HepG2 (cell line): ENCODE measurements around the gene NPDC1. TPM values are rescaled to one million over a fixed set of nuclear protein-coding genes. Genes with fewer than 3 reads are reported as not detected.

Experiments used
- ARNTL ChIP-seq: sonication (generic); formaldehyde crosslinking; IDR thresholded peaks from 2 replicates; pipeline ENCODE4 v1.4.0; 2020; ENCODE audit warnings: mild to moderate bottlenecking, missing genetic modification reagents
- CBX1 ChIP-seq: IDR thresholded peaks from one replicate; pipeline ENCODE4 v1.6.1; 2016; ENCODE audit warnings: antibody characterized with exemption, low read depth
- EED ChIP-seq: sonication (generic); formaldehyde crosslinking; IDR thresholded peaks from 2 replicates; pipeline ENCODE4 v1.5.0; 2020; ENCODE audit warnings: mild to moderate bottlenecking, missing genetic modification reagents
- GZF1 ChIP-seq: sonication (generic); formaldehyde crosslinking; IDR thresholded peaks from 2 replicates; pipeline ENCODE4 v1.5.1; 2020; ENCODE audit warnings: mild to moderate bottlenecking, missing genetic modification reagents
- KAT8 ChIP-seq: IDR thresholded peaks from 2 replicates; pipeline ENCODE4 v1.6.1; 2016; ENCODE audit warnings: missing genetic modification reagents, missing compliant biosample characterization
- KDM2A ChIP-seq: sonication (generic); formaldehyde crosslinking; IDR thresholded peaks from 2 replicates; pipeline ENCODE4 v1.4.0; 2020; ENCODE audit warnings: low read depth, missing genetic modification reagents, borderline replicate concordance
- PBX3 ChIP-seq: sonication (generic); formaldehyde crosslinking; IDR thresholded peaks from 2 replicates; pipeline ENCODE4 v1.8.1; 2023; ENCODE audit warnings: missing genetic modification reagents, inconsistent platforms, borderline replicate concordance
- PITX1 ChIP-seq: sonication (generic); formaldehyde crosslinking; IDR thresholded peaks from 2 replicates; pipeline ENCODE4 v1.5.1; 2020; ENCODE audit warnings: mild to moderate bottlenecking, missing genetic modification reagents
- PRDM15 ChIP-seq: sonication (generic); formaldehyde crosslinking; IDR thresholded peaks from 2 replicates; pipeline ENCODE4 v1.4.0; 2020; ENCODE audit warnings: missing genetic modification reagents
- RBAK ChIP-seq: sonication (generic); formaldehyde crosslinking; IDR thresholded peaks from 2 replicates; pipeline ENCODE4 v1.5.1; 2020; ENCODE audit warnings: mild to moderate bottlenecking, missing genetic modification reagents
- RELA ChIP-seq: sonication (generic); formaldehyde crosslinking; IDR thresholded peaks from 2 replicates; pipeline ENCODE4 v1.4.0; 2020; ENCODE audit warnings: missing genetic modification reagents
- TEAD3 ChIP-seq: optimal IDR thresholded peaks from 2 replicates; pipeline ENCODE3; 2016; ENCODE audit warnings: borderline replicate concordance
- ZBTB38 ChIP-seq: sonication (generic); formaldehyde crosslinking; IDR thresholded peaks from 2 replicates; pipeline ENCODE4 v1.5.1; 2020; ENCODE audit warnings: mild to moderate bottlenecking, missing genetic modification reagents
- ZFP1 ChIP-seq: IDR thresholded peaks from 2 replicates; pipeline ENCODE4 v1.6.1; 2016
- ZHX1 ChIP-seq: sonication (generic); formaldehyde crosslinking; IDR thresholded peaks from 2 replicates; pipeline ENCODE4 v1.8.1; 2022; ENCODE audit warnings: low read depth, mild to moderate bottlenecking, missing genetic modification reagents
- ZNF10 ChIP-seq: sonication (generic); formaldehyde crosslinking; IDR thresholded peaks from 2 replicates; pipeline ENCODE4 v1.4.0; 2020; ENCODE audit warnings: mild to moderate bottlenecking, low read depth, missing genetic modification reagents, borderline replicate concordance
- ZNF225 ChIP-seq: sonication (generic); formaldehyde crosslinking; IDR thresholded peaks from 2 replicates; pipeline ENCODE4 v1.4.0; 2020; ENCODE audit warnings: mild to moderate bottlenecking, missing genetic modification reagents
- ZNF777 ChIP-seq: sonication (generic); formaldehyde crosslinking; IDR thresholded peaks from 2 replicates; pipeline ENCODE4 v1.4.0; 2020; ENCODE audit warnings: missing genetic modification reagents
- ZSCAN20 ChIP-seq: sonication (generic); formaldehyde crosslinking; IDR thresholded peaks from 2 replicates; pipeline ENCODE4 v1.4.0; 2020; ENCODE audit warnings: missing genetic modification reagents, mild to moderate bottlenecking, borderline replicate concordance
- ZZZ3 ChIP-seq: sonication (generic); formaldehyde crosslinking; IDR thresholded peaks from 2 replicates; pipeline ENCODE4 v1.4.0; 2020; ENCODE audit warnings: missing genetic modification reagents, mild to moderate bottlenecking, borderline replicate concordance
- polyA plus RNA-seq, 8 experiments: library from polyadenylated mRNA; depleted of rRNA in 3 of 8; stranded (reverse) in 7 of 8; unstranded in 1 of 8; fragments of >200 nt; fragmentation: Illumina TruSeq in 4 of 8; extraction: Trizol in 4 of 8; gene quantifications; 2 replicates each; pipeline versions ENCODE4 v1.2.1 to v1.2.3, GENCODE V29; 2011 to 2016; ENCODE audit warnings: low read depth in 4 of 8, missing spikeins in 1 of 8, mixed read lengths in 1 of 8; ENCODE audit not compliant: insufficient read depth in 1 of 8
- total RNA-seq, 5 experiments: library from RNA; depleted of rRNA; stranded (reverse); fragments of >200 nt; fragmentation: Illumina TruSeq; extraction: Trizol; gene quantifications; 2 replicates each; pipeline ENCODE4 v1.2.3, GENCODE V29; 2016; ENCODE audit warnings: low read depth in 1 of 5
- TF ChIP-seq, protein P1 (sequence below): sonication (generic); formaldehyde crosslinking; IDR thresholded peaks from 2 replicates; pipeline ENCODE4 v1.4.0; 2020; ENCODE audit warnings: missing genetic modification reagents

Gene NPDC1
- total and polyA plus RNA-seq, 2 of the 13 experiments (the other 11 are each of a cell fraction or from before 2014, with no cell fraction given), result 0.84 to 5.4 TPM

DNA sequence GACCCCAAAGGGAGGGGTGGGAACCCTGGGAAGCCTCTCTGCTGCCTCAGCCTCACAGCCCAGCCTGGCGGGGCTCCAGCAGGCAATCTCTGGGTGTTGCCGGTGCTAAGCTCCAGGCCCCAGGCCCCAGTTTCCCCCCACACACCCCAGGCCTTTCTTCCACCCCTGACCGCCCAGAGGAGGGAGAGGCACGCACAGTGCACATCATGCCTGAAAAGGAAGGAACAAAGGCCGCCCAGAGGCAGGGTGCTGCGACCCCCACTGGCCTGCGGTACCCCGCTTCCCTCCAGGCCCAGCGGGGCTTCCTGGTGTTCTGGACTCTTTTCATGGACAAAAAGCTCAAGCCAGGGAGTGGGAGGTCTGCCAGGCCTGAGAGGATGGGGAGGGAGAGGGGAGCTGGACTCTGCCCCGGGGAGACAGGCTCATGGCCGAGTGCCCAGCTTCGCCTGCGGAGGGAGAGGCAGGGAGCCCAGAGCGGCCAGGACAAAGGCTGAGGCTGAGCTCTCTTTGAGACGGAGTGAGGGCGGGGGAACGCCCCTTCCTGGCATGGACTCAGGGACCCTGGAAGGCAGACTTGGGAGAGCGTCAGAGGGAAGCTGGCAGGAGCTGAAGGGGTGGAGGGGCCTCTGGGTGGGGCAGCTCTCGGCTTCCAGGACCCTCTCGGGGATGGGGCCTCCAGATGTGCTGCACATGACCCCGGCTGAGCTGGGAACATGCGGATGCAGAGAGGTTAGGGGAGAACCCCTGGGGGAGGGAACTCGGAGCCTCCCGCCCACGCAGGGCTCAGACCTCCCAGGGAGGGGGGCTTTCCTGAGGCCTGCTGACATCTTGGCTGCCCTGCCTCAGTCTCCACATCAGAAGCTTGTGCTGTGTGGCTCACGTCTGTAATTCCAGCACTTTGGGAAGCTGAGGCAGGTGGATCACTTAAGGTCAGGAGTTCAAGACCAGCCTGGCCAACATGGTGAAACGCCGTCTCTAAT is 9.7 kb upstream of the NPDC1 start (continued):
- TF ChIP-seq, protein P1, sequence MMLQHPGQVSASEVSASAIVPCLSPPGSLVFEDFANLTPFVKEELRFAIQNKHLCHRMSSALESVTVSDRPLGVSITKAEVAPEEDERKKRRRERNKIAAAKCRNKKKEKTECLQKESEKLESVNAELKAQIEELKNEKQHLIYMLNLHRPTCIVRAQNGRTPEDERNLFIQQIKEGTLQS (CRISPR knock-in tag), result peak; percentile 49; the same call in 1 of the 2 replicates
- peak; percentile 40 for TF ChIP-seq ZBTB38 (CRISPR knock-in tag)
- TF ChIP-seq PBX3, result no peak
- TF ChIP-seq KDM2A (CRISPR knock-in tag), result peak; percentile 67; the same call in 1 of the 2 replicates
- no peak for TF ChIP-seq ZHX1 (CRISPR knock-in tag)
- TF ChIP-seq ZSCAN20, result no peak
- no peak for TF ChIP-seq ZNF10 (CRISPR knock-in tag)
- no peak for TF ChIP-seq ZFP1
- no peak for TF ChIP-seq RELA (CRISPR knock-in tag)
- no peak for TF ChIP-seq RBAK (CRISPR knock-in tag)
- TF ChIP-seq EED, result no peak
- TF ChIP-seq PITX1 (CRISPR knock-in tag), result peak; percentile 59; the same call in 1 of the 2 replicates
- TF ChIP-seq ARNTL (CRISPR knock-in tag), result no peak
- TF ChIP-seq KAT8, result 0 out of 2 replicates have a peak, but pooled peaks have one; percentile 26
- TF ChIP-seq PRDM15 (CRISPR knock-in tag), result peak; percentile 84; the same call in 1 of the 2 replicates
- no peak for TF ChIP-seq ZZZ3
- TF ChIP-seq ZNF225 (CRISPR knock-in tag), result no peak
- no peak for TF ChIP-seq ZNF777 (CRISPR knock-in tag)
- TF ChIP-seq GZF1 (CRISPR knock-in tag), result no peak
- TF ChIP-seq TEAD3 (CRISPR knock-in tag), result peak; percentile 46
- TF ChIP-seq CBX1, result peak; percentile 17
